IPS-NIHi7 (cell line): ENCODE data around the gene ATF4.
"Not testable (repeated sequence)": the region's sequence is repeated elsewhere in the genome, so short reads cannot be mapped to it uniquely, and the experiment has no call there.

Experiments
- DNase-seq: peaks from one replicate; pipeline ENCODE4 v3.0.0; 2012; ENCODE audit warnings: mixed read lengths; ENCODE audit errors: extremely low spot score

ATF4 gene

DNA sequence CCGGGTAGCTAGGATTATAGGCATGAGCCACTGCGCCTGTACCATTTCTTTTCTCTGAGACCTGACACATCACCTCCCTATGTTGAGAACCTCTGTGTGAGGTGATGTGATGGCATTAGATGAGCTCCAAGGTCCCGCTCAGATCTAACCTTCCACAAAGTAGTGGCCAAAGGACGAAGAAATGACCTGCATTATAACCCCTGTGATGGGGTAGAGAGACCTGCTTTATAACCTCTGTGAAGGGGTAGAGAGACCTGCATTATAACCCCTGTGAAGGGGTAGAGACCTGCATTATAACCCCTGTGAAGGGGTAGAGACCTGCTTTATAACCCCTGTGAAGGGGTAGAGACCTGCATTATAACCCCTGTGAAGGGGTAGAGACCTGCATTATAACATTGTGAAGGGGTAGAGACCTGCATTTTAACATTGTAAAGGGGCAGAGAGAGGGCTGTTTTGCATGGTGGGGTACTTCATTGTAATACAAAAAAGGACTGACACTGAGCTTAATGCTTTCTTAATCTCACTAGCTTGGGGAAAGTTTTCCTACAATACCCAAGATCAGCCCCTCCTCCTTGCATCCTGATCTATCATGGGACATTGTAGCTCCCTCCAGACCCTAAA lies 9.7 kb upstream of the ATF4 start:
- DNase-seq, result no peak

DNA sequence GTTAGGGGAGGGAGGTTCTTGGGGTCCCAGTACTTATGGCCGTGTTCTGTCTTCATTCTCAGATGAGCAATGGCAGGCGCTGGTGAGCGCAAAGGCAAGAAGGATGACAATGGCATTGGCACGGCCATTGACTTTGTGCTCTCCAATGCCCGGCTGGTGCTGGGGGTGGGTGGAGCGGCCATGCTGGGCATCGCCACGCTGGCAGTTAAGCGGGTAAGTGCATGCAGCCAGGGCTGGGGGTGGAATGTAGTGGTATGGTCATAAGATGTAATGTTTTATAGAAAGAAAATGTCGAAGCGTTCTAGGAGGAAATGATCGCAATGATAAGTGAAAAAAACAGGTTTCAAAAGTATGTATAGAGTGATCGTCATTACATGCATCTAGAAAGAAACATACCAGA lies 9.1 kb upstream of the ATF4 start:
- no peak for DNase-seq

DNA sequence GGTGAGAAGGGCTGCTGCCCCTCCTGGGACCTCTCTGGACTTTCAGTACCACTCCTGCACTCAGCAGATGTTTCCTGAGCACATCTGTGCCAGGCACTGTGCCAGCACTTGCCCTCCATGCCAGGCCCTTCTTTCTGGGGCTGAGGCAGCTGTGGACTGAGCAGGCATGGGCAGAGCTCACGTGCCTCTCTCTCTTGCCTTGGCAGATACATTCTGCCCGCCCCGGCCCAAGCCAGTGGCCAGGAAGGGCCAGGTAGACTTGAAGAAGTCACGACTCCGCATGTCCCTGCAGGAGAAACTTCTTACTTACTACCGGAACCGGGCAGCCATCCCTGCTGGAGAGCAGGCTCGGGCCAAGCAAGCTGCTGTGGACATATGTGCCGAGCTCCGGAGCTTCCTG lies 8.3 kb upstream of the ATF4 start:
- no peak for DNase-seq

DNA sequence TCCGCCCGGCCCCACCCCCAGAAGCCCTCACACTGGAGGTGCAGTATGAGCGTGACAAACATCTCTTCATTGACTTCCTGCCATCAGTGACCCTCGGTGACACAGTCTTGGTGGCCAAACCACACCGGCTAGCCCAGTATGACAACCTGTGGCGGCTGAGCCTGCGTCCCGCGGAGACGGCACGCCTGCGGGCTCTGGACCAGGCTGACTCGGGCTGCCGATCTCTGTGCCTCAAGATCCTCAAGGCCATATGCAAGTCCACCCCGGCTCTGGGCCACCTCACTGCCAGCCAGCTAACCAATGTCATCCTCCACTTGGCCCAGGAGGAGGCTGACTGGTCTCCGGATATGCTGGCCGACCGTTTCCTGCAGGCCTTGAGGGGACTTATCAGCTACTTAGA lies 6.6 kb upstream of the ATF4 start:
- DNase-seq, result no peak

DNA sequence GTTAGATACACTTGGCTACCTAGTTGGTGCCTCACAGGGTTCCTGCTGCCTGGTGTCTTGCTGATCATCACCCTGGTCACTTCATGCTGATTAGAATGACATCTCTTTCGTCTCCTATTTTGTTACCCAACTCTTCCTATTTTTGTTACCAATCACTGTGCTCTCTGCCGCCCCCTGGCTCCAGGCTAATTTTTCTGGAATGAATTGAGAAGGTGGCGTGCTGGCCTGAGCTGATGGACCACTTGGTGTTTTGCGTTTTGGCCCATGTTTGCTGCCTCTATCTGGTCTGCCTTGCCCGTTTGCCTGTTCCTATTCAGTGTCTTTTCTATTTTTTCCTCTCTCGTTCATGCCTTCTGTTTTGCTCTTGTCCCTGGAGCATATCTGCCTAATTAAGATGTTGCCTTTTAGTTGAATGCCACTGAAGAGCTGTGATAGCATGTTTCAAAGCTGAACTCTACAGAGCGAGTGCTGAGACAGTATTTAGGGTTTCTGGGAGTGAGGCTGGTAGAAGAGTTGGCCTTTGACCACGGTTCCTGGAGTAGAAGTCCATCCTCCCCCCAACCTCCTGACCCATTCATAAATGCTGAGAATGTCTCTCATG lies 5.9 kb upstream of the ATF4 start:
- DNase-seq, result no peak

DNA sequence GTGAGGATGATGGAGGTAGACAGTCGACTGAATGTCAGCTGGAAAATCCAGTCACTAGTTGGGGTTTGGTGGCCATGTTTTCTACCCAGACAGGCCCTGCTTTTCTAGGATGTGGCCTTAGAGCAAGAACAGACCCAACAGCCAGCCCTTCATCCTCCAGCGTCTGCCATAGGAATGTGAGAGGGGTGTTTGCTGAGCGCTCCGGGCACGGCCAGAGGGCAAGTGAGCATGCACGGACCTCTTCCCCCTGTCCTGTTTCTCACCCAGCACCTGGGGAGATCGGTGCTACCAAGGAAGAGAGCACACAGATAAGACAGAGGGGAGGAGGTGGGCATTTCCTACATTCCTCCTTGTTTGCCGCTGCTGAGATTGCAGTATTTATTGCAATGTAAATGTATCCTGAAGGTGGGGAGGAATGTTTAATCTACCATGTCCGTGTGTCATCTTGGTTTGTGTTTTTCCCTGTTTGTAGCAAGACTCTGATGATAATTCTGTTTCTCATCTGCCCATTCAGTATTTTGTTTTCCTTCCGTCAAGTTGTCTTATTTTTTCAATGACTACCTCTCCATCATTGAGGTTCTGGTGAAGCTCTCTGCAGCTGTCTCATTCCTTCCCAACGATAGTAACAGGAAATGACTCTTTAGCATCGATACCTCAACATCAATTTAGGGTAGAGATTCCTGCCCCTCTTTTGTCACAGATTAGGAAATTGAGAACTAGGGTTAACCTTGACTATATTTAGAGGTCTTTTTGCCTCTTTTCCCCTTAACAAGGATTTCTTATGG lies 4.9 kb upstream of the ATF4 start:
- DNase-seq, result no peak

DNA sequence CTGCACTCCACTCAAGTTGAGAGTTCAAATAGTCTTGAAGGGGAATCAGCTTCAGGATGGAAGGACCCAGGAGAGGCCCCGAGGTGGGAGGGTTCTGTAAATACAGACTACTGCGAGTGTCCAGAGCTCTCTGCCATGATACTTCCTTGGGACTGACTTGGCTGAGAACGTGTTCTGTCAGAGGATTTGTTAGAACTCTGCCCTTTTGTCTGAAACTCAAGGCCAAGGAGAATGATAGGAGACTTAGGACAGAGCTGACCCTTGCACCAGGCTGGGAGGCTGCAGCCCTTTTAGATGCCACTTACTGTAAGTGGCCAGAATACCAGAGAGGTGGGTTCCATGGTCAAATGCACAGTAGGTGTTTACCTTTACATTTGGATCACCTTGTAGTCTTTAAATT lies 2.9 kb upstream of the ATF4 start:
- DNase-seq, result no peak

DNA sequence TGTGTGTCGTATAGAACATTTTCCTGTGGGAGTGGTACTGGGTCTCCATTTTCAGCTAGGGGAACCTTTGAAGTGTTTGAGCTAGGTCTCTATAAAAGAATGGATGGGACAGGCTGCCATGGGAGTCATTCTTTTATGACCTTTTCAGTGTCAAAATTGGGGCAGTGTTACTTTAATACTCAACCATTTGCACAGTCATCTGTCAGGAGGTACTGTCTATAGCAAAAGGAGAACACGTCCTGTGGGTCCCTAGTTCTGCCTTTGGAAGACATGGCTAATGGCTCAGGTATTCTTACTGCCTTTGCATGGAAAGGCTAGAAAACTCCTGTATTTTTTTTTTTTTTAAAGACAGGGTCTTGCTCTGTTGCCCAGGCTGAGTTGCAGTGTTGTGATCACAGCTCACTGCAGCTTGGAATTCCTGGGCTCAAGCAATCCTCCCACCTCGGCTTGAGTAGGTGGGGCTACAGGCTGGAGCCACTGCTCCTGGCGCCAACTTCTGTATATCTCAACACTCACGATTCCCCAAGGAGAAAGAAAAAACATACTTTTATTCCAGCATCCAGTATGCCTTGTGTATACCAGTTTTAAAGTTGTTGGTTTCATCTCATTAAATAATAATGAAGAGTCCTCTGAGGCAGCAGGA lies 2.1 kb upstream of the ATF4 start:
- DNase-seq, result no peak

DNA sequence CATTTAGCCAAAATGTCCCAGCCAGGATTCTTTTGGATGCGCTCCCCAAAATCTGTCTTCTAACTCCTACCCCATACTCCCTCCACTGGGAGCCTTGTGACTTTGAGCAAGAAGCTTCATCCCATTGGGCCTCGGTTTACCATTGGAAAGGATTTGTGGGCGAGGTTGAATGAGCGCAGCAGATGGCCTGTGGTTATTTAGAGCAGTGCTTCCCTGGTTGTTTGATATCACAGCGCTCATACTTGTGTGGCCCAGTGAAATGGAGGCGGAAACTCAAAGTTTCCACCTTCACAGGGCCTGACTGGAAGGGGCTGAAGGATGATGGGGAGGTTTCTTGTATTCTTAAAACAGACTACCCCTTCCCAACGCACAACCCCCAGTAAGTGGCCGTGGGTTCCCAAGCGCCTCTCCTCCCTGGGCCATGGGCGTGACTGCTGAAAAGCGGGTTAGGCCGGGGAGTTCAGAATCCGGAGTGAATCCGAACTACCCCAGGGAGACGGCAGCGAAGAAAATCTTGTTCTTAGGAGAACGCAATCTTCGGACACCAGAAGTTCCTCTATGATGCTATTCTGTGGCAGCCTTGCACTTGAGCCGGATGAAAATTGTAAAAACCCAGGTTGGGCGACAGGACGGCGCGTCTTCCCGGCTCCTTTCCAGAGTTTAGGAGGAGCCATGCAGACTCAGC lies 1.2 kb upstream of the ATF4 start:
- DNase-seq, result no peak

DNA sequence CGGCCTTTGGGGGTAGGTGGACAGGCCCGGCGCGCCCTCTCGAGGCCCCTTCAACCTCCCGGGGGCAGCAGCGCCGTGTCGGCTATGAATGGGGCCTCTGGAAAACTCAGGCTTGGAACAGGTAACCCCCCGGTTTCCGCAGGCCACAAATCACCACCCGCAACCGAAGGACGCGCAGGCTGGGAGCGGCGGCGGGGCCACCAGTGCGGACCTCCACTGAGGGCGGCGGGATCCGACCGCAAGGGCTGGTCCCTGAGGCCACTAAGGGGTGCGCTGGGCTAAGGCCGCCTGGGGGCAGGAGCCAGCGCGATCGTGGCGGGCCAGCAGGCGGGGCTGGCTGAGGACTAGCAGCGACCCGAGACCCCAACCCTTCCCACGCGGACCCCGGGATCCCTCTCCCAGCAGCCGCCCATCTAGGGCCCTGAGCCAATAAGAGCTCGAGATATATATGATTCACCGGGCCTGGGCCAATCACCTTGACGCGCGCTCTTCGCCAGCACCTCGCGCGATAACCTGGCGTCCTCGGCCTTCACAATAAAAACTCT lies 609 bp upstream of the ATF4 start:
- DNase-seq, result peak; percentile 98

DNA sequence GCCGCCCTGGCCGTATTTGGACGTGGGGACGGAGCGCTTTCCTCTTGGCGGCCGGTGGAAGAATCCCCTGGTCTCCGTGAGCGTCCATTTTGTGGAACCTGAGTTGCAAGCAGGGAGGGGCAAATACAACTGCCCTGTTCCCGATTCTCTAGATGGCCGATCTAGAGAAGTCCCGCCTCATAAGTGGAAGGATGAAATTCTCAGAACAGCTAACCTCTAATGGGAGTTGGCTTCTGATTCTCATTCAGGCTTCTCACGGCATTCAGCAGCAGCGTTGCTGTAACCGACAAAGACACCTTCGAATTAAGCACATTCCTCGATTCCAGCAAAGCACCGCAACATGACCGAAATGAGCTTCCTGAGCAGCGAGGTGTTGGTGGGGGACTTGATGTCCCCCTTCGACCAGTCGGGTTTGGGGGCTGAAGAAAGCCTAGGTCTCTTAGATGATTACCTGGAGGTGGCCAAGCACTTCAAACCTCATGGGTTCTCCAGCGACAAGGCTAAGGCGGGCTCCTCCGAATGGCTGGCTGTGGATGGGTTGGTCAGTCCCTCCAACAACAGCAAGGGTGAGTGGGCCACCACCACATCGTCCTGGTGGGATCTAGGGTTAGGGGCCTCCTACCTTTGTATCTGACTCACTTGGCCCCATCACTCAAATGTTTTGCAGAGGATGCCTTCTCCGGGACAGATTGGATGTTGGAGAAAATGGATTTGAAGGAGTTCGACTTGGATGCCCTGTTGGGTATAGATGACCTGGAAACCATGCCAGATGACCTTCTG lies 934 bp downstream of the ATF4 start:
- DNase-seq, result not testable (repeated sequence)

DNA sequence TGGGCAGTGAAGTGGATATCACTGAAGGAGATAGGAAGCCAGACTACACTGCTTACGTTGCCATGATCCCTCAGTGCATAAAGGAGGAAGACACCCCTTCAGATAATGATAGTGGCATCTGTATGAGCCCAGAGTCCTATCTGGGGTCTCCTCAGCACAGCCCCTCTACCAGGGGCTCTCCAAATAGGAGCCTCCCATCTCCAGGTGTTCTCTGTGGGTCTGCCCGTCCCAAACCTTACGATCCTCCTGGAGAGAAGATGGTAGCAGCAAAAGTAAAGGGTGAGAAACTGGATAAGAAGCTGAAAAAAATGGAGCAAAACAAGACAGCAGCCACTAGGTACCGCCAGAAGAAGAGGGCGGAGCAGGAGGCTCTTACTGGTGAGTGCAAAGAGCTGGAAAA lies 1.7 kb downstream of the ATF4 start:
- DNase-seq, result not testable (repeated sequence)

DNA sequence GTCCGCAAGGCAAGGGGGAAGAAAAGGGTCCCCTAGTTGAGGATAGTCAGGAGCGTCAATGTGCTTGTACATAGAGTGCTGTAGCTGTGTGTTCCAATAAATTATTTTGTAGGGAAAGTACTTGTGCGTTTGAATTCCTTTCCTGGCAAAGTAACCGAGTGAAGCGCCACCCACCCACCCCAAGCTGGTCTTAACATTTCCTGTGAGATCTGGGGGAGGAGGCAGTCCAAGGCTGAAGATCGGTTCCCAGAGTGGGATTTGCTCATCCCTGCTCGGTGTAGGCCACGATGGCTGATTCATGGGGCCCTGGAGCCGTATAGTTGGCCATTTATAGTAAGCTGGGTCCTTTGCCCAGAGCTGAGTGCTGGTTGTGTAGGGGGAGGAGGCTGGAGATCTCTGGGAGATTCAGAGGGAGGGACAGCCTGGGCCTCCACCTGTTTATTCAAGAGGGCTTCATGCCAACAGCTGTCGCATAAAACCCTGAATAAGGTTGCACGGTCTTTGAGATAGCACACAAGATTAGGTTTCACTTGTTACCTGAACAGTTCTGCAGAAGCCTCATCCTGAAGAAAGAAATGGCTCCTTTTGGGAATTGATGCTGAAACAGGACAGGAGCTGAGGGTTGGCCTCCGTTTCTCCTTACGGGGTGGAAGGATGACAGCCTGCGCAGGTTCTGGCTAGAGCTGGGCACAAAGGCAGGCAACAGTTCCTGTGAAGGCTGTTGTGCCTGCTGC lies 2.4 kb downstream of the ATF4 start:
- no peak for DNase-seq

DNA sequence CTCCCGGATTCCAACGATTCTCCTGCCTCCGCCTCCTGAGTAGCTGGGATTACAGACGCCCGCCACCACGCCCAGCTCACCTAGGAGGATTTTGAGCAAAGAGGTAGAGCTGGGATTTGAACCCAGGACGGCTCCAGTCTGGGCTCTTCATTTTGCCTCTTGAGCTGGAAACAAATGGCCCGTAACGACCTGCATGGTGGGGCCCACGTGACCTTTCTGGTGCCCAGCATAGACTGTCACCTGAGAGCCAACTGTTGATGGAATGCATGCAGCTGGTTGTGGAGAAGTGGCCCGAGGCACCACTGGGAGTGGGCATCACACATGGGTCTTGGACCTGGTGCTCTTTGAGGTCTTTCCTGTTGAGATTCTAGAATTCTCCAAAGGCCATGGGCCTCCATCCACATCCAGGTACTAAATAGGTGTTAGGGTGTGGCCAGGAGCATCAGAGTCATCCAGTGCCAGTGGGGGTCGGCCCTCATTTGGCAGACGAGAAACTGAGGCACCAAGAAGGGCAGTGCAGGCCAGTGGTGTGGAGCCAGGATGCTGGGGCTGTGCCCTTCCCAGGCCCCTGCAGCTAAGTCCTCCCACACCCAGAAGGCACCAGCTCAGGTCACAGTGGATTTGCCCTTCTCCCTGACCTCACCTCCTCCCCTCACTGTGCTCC lies 3.9 kb downstream of the ATF4 start:
- no peak for DNase-seq

DNA sequence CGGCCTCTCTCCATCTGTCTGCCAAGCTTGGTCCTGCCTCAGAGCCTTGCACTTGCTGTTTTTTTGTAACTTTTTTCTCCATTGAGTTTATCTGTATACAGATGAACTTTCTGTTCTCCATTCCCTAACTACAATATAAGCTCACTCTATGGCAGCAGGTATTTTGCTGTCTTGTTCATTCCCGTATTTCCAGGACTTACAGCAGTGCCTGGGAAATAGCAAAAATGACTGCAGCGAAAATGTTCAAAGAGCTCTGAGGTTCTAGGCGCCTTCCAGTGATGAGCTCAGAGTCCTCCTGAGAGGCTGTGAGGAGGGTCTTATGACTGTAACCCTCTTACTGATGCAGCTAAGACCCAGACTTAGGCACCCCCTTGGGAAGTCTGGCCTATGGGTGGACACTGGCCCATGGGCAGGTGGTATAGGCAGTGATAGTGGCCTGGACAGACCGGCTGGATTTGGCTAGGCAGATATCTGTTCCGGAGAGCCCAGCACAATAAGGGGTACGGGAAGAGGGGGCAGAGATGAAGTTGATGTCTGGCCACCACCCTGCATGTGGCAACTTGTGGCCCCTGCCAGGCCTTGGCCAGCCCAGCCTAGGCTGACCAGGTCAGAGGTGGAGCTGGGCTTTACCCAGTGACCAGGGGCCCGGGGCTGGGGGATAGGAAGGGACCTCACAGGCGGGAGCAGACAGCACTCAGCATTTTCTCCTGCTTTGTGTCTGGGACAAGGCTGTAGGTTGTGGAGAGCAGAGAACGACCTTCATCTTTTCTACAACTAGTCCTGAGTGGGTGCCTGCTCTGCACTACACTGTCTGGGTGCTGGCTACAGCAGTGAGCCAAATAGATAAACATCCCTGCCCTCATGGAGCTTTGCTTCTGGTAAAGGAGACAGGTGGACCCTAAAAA lies 4.6 kb downstream of the ATF4 start:
- DNase-seq, result no peak

DNA sequence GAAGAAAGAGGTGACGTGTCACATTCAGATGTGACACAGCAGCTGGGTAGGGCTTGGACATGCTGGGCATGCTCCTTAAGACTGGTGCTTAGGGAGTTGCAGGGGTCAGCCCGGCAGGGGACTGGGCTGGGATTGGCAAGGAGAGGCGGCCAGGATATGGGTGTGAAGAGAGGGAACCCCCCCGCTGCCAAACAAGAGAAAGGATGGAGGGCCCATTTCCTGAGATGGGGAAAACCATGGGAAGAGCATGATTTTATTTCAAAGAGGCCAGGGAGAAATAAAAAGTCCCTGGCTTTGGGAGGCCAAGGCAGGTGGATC lies 5.3 kb downstream of the ATF4 start:
- DNase-seq, result no peak

DNA sequence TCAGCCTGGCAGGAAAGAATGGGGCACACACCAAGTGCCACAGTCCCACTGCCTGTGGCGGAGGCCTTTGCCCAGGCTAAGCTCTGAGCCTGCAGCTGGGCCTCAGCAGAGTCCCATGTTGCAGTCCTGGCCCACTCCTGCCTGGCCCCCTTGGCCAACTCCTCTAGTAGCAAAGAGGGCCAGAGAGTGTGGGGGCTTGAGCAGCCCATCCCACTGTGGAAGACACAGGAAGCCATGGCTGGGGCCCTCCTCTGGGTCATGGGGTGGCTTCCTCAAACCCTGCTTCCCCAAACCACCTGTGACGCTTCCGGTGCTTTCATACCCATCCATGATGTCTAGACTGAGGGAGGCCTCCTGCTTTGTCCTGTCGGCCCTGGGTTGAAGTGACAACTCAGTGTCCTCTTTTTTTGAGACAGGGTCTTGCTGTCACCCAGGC lies 6.4 kb downstream of the ATF4 start:
- no peak for DNase-seq

DNA sequence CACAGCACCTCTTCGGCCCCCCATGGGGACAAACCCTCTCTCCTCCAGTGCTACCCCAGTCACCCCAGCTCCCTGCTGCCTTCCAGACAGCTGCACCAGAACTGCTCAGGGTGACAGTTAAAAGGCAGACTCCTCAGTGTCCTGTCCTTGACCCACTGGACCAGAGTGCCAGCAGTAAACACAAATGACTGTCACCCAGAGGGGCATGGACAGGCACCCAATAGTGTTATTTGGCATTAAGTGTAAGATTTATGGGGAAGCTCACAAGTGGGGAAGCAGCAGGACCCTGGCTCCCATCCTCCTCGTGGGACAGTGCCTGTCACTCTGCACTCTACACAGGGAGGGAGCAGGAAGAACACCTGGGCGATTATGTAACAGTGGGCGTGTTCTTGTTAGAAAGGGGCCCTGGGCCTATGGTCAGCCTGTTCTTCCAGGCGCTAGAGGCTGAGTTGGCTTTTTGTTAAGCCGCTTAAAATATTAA lies 7.2 kb downstream of the ATF4 start:
- no peak for DNase-seq
